ENCODE measurements around the gene SLC12A4. TPM values are rescaled to one million over a fixed set of nuclear protein-coding genes. Genes with fewer than 3 reads are reported as not detected.

SLC12A4 gene
- total RNA-seq, 1 donor from 2014 or later: 8.8 TPM

DNA sequence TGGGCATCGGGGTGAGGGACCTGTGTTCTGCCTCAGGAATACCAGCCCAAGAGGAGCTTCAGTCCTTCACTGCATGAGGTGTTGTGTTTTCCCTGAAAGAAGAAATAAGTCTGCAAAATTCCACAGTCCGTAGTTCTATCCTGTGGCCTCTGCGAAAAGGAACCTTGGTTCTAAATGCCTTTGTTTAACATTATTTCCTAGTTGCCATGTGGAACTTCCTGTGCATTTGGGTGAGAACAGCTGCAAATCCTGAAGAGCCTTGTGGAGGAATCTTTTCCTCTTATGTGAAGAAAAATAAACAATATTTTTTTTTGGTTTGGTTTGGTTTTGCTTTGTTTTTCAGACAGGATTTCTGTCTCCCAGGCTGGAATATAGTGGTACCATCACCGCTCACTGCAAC, 65.6 kb downstream of the SLC12A4 start:
- Histone ChIP-seq H3K9me3 (ENCODE audit: low read depth) (no peaks in the 10 kb centered on the region), H4K20me1 (ENCODE audit: low read depth) (peaks cover 45% of the 10 kb centered on the region), H3K79me2 (ENCODE audit: low read depth) (peaks cover 24% of the 10 kb centered on the region), H3K9ac (no peak overlapping the region), H3K4me2 (no peak overlapping the region), H2AFZ (replicated peaks) (no peak overlapping the region), H3K36me3 (no peaks in the 10 kb centered on the region), H3F3A (ENCODE audit: low read depth) (no peaks in the 10 kb centered on the region), H3K4me1 (no peaks in the 10 kb centered on the region), H3K4me3 (no peak overlapping the region), H3K27me3 (no peaks in the 10 kb centered on the region), H3K27ac (no peak overlapping the region)
- Mint-ChIP-seq H3K4me1 (no peaks in the 10 kb centered on the region), H3K4me3 (no peak overlapping the region), H3K27me3 (ENCODE audit: insufficient read depth, low read depth) (peaks cover 2% of the 10 kb centered on the region), H3K36me3 (peaks cover 3% of the 10 kb centered on the region), H3K9me3 (no peaks in the 10 kb centered on the region), H3K27ac (no peak overlapping the region)
- TF ChIP-seq CTCF (IDR thresholded peaks at IDR 0.05) (no peak), EZH2phosphoT487 (IDR thresholded peaks at IDR 0.05) (no peak), EZH2 (IDR thresholded peaks at IDR 0.05) (no peak)
- no peak for DNase-seq (ENCODE audit: low spot score)

GRCh38 chr16:67901734-67902133, 66.7 kb downstream of the SLC12A4 start:
- Mint-ChIP-seq H3K4me3 (no peak overlapping the region), H3K36me3 (peaks cover 6% of the 10 kb centered on the region), H3K27me3 (ENCODE audit: insufficient read depth, low read depth) (peaks cover 2% of the 10 kb centered on the region), H3K9me3 (no peaks in the 10 kb centered on the region), H3K4me1 (no peaks in the 10 kb centered on the region), H3K27ac (no peak overlapping the region)
- no peak for DNase-seq (ENCODE audit: low spot score)
- H3K4me3 ChIP-seq: no peak overlapping the region
- H3K79me2 ChIP-seq (ENCODE audit: low read depth): peaks cover 35% of the 10 kb centered on the region
- no peak overlapping the region for H3K4me2 ChIP-seq
- TF ChIP-seq CTCF (IDR thresholded peaks at IDR 0.05) (no peak), EZH2phosphoT487 (IDR thresholded peaks at IDR 0.05) (no peak), EZH2 (IDR thresholded peaks at IDR 0.05) (no peak)
- H3F3A ChIP-seq (ENCODE audit: low read depth): no peaks in the 10 kb centered on the region
- H3K4me1 ChIP-seq: no peaks in the 10 kb centered on the region
- H3K9me3 ChIP-seq (ENCODE audit: low read depth): no peaks in the 10 kb centered on the region
- no peak overlapping the region for H3K9ac ChIP-seq
- no peak overlapping the region for H3K27ac ChIP-seq
- H2AFZ ChIP-seq (replicated peaks): no peak overlapping the region
- no peaks in the 10 kb centered on the region for H3K27me3 ChIP-seq
- no peaks in the 10 kb centered on the region for H3K36me3 ChIP-seq
- H4K20me1 ChIP-seq (ENCODE audit: low read depth): peaks cover 49% of the 10 kb centered on the region

GRCh38 chr16:67897231-67897630, 71.2 kb downstream of the SLC12A4 start:
- no peaks in the 10 kb centered on the region for H3K9me3 Mint-ChIP-seq
- no peak overlapping the region for H3K4me3 Mint-ChIP-seq
- Histone ChIP-seq H3K4me2 (no peak overlapping the region), H3F3A (ENCODE audit: low read depth) (peaks cover 7% of the 10 kb centered on the region), H3K36me3 (no peaks in the 10 kb centered on the region), H2AFZ (replicated peaks) (no peak overlapping the region), H4K20me1 (ENCODE audit: low read depth) (peaks cover 49% of the 10 kb centered on the region), H3K9me3 (ENCODE audit: low read depth) (no peaks in the 10 kb centered on the region), H3K27me3 (no peaks in the 10 kb centered on the region), H3K9ac (no peak overlapping the region), H3K27ac (no peak overlapping the region), H3K4me3 (no peak overlapping the region), H3K4me1 (peaks cover 7% of the 10 kb centered on the region), H3K79me2 (ENCODE audit: low read depth) (peaks cover 71% of the 10 kb centered on the region)
- no peak overlapping the region for H3K27ac Mint-ChIP-seq
- peaks cover 19% of the 10 kb centered on the region for H3K4me1 Mint-ChIP-seq
- H3K36me3 Mint-ChIP-seq: peaks cover 3% of the 10 kb centered on the region
- H3K27me3 Mint-ChIP-seq (ENCODE audit: insufficient read depth, low read depth): peaks cover 2% of the 10 kb centered on the region
- TF ChIP-seq EZH2 (IDR thresholded peaks at IDR 0.05): no peak
- TF ChIP-seq EZH2phosphoT487 (IDR thresholded peaks at IDR 0.05): no peak
- no peak for TF ChIP-seq CTCF (IDR thresholded peaks at IDR 0.05)
- no peak for DNase-seq (ENCODE audit: low spot score)

All from neural progenitor cell (in vitro differentiated cells).